Breast epithelium (tissue), 3 donors: ENCODE results near the gene TMEM161B.
"Not testable (repeated sequence)": the region's sequence is repeated elsewhere in the genome, so short reads cannot be mapped to it uniquely, and the experiment has no call there.

Experiments used
- CTCF ChIP-seq, 3 donors: fragments of 450-650 bp; IDR thresholded peaks; one replicate each; pipeline ENCODE4 v1.5.1; 2016 to 2017; ENCODE audit warnings: antibody characterized with exemption in 3 of 3, mild to moderate bottlenecking in 3 of 3, moderate library complexity in 3 of 3
- POLR2A ChIP-seq: fragments of 450-650 bp; IDR thresholded peaks from one replicate; pipeline ENCODE4 v1.6.1; 2016; ENCODE audit warnings: antibody characterized with exemption, mild to moderate bottlenecking, moderate library complexity
- POLR2AphosphoS5 ChIP-seq, 3 donors: sonication (generic); formaldehyde crosslinking; IDR thresholded peaks; one replicate each; pipeline ENCODE4 v1.6.1; 2017; ENCODE audit warnings: antibody characterized with exemption in 3 of 3

DNA sequence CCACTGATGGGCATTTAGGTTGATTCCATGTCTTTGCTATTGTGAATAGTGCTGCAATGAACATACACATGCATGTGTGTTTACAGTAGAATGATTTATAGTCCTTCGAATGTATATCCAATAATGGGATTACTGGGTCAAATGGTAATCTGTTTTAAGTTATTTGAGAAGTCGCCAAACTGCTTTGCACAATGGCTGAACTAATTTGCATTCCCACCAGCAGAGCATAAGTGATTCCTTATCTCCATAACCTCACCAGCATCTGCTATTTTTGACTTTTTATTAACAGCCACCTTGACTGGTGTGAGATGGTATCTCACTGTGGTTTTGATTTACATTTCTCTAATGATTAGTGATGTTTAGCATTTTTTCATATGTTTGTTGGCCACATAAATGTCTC lies 25.2 kb downstream of the TMEM161B start:
- TF ChIP-seq POLR2AphosphoS5 (IDR thresholded peaks at IDR 0.05); CTCF (IDR thresholded peaks at IDR 0.05); POLR2A: not testable (repeated sequence)
